Measurements from ENCODE around the gene NPLOC4.

Gene NPLOC4

GRCh38 chr17:81583589-81584342 is 53.1 kb downstream of the NPLOC4 start:
- DNase-seq, result no peak

- DNase-seq, result no peak
These were observed 54.2 kb downstream of the NPLOC4 start for GRCh38 chr17:81582749-81583148.

GRCh38 chr17:81582341-81582740 is 54.6 kb downstream of the NPLOC4 start:
- DNase-seq, result no peak

- DNase-seq, result no peak
These were observed 55.2 kb downstream of the NPLOC4 start for GRCh38 chr17:81581758-81582157.

- no peak for DNase-seq
These were observed 56.4 kb downstream of the NPLOC4 start for GRCh38 chr17:81580481-81580880.

GRCh38 chr17:81579821-81580321 is 57.0 kb downstream of the NPLOC4 start:
- DNase-seq, result no peak

GRCh38 chr17:81579298-81579697 is 57.6 kb downstream of the NPLOC4 start:
- DNase-seq, result no peak

GRCh38 chr17:81578561-81579225 is 58.2 kb downstream of the NPLOC4 start:
- no peak for DNase-seq

- no peak for DNase-seq
These were observed 58.9 kb downstream of the NPLOC4 start for GRCh38 chr17:81578038-81578441.

GRCh38 chr17:81577278-81578000 is 59.5 kb downstream of the NPLOC4 start:
- no peak for DNase-seq

- no peak for DNase-seq
These were observed 60.2 kb downstream of the NPLOC4 start for GRCh38 chr17:81576621-81577277.

GRCh38 chr17:81575836-81576235 is 61.1 kb downstream of the NPLOC4 start:
- DNase-seq, result no peak

GRCh38 chr17:81574643-81574956 is 62.3 kb downstream of the NPLOC4 start:
- DNase-seq, result no peak

- no peak for DNase-seq
These were observed 62.9 kb downstream of the NPLOC4 start for GRCh38 chr17:81573794-81574642.

GRCh38 chr17:81572563-81573168 is 64.2 kb downstream of the NPLOC4 start:
- DNase-seq, result no peak

GRCh38 chr17:81570964-81571363 is 65.9 kb downstream of the NPLOC4 start:
- no peak for DNase-seq

- DNase-seq, result no peak
These were observed 66.9 kb downstream of the NPLOC4 start for GRCh38 chr17:81569986-81570514.

GRCh38 chr17:81568416-81568815 is 68.5 kb downstream of the NPLOC4 start:
- DNase-seq, result no peak

- no peak for DNase-seq
These were observed 69.7 kb downstream of the NPLOC4 start for GRCh38 chr17:81567191-81567590.

- DNase-seq, result no peak
These were observed 70.3 kb downstream of the NPLOC4 start for GRCh38 chr17:81566461-81567126.

- DNase-seq, result no peak
These were observed 71.7 kb downstream of the NPLOC4 start for GRCh38 chr17:81565231-81565630.

All from activated CD4-positive, alpha-beta T cell treated with anti-CD3 and anti-CD28 coated beads, Interleukin-2, amount 50 U/mL, for 48 hours (primary cell).